ENCODE data around the gene MPHOSPH6.
"Not testable (repeated sequence)": the region's sequence is repeated elsewhere in the genome, so short reads cannot be mapped to it uniquely, and the experiment has no call there.

MPHOSPH6 gene

DNA sequence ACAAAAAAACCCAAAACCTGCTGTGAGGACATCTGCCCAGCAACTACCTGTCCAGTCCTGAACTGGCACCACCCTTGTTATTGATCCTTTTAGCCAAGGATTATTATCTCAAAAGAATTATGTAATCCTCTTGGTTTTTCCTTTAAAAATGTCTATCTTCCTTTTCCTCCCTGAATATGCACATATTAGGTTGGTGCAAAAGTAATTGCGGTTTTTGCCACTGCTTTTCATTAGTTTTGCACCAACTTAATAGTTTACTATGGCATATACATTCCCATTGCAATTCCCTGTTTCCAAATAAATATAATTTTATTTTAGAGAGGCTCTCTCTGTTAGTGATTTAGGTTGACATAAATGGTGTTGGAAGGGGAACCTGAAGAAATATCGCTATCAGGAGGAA is 51.3 kb downstream of the MPHOSPH6 start:
- DNase-seq (ENCODE audit: low read depth), result no peak

DNA sequence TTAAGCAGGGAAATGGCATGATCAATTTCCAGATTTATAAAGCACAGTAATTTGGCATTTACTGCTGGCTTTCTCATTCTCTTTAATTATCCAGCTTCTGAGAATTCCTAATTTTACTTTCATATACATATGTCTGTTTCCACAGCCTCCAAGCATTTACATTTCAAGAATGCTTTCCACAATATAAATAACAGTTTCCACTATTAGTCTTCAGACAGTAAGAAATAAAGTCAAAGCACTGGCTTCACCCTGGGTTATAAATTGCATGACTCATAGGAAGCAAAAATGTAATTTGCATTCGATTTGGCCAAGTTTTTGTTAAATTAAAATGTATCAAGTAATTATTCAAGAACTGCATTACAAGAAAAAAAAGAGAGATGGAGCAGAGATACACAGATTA is 53.5 kb downstream of the MPHOSPH6 start:
- no peak for DNase-seq (ENCODE audit: low read depth)

DNA sequence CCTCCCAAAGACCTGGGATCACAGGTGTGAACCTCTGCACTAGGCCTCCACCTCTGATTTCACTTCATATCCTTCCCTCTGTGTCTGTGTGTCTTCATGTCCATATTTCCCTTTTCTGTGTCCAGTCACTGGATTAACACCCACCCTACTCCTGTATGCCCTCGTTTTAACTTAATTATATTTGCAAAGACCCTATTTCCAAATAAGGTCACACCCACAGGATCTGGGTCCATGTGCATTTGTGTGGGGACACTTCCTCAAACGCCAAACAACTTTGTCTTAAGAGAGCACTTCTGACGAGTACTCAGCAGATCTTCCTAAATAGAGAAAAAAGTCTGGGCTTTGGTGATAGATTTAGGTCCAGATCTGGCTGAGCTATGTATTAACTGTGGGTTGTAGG is 56.3 kb downstream of the MPHOSPH6 start:
- DNase-seq (ENCODE audit: low read depth), result no peak

DNA sequence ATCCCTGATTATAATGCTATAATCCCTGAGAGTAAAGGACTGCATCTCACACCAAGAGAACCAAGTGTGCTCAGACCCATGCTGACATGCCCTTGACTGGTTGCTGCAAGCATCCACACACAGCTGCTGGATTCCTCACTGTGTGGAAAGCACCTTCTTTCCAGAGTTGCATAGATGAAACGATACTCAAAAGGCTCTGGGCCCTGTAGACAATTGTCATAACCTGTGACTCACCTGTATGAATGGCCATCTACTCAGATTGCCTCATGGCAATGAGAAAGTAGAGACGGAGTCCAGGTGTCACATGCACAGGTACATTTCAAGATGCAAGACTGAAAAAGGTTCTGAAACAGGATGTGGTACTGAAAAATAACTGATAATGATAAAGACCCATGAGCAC is 58.1 kb downstream of the MPHOSPH6 start:
- no peak for DNase-seq (ENCODE audit: low read depth)

GRCh38 chr16:82109266-82109665 is 60.8 kb downstream of the MPHOSPH6 start:
- DNase-seq (ENCODE audit: low read depth), result not testable (repeated sequence)

GRCh38 chr16:82108774-82109173 is 61.2 kb downstream of the MPHOSPH6 start:
- no peak for DNase-seq (ENCODE audit: low read depth)

GRCh38 chr16:82108100-82108499 is 61.9 kb downstream of the MPHOSPH6 start:
- no peak for DNase-seq (ENCODE audit: low read depth)

DNA sequence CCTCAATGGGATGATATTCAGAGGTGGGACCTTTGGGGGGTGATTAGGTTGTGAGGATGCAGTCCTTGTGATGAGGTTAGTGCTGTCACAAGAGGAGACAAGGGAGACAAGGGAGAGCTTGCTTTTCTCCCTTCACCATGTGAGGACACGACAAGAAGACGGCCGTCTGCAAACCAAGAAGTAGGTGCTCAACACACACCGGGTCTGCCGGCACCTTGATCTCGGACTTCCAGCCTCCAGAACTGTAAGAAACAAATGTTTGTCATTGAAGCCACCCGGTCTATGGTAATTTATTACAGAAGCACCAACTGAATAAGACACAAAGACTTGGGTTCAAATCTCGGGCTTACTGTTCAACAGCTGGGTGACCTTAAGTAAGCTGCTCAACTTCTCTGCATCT is 64.9 kb downstream of the MPHOSPH6 start:
- DNase-seq (ENCODE audit: low read depth), result no peak
